Endodermal cell (in vitro differentiated cells): ENCODE measurements around the gene MARCHF5. TPM values are rescaled to one million over a fixed set of nuclear protein-coding genes. Genes with fewer than 3 reads are reported as not detected.

Experiments used
- DNase-seq: peaks from one replicate; pipeline ENCODE4 v3.0.0-alpha.2; 2017
- H3K27ac ChIP-seq: 2 replicates; pipeline ENCODE4 v1.5.1; 2013; ENCODE audit warnings: mild to moderate bottlenecking, low read depth, low read length, moderate library complexity
- H3K27me3 ChIP-seq: 2 replicates; pipeline ENCODE4 v1.6.1; 2013; ENCODE audit warnings: mild to moderate bottlenecking, low read length, moderate library complexity; ENCODE audit not compliant: insufficient read depth, control insufficient read depth, poor library complexity, severe bottlenecking
- H3K36me3 ChIP-seq: 2 replicates; pipeline ENCODE4 v1.7.0; 2013; ENCODE audit warnings: mild to moderate bottlenecking, low read length, moderate library complexity; ENCODE audit not compliant: control insufficient read depth, insufficient read depth
- H3K4me1 ChIP-seq: one replicate; pipeline ENCODE4 v1.7.0; 2013; ENCODE audit warnings: low read length; ENCODE audit not compliant: control insufficient read depth, insufficient read depth
- H3K4me3 ChIP-seq: 2 replicates; pipeline ENCODE4 v1.5.1; 2013; ENCODE audit warnings: mild to moderate bottlenecking, low read length, moderate library complexity
- H3K9ac ChIP-seq: 2 replicates; pipeline ENCODE4 v1.6.1; 2013; ENCODE audit warnings: mild to moderate bottlenecking, low read length, moderate library complexity; ENCODE audit not compliant: poor library complexity, severe bottlenecking; ENCODE audit errors: extremely low read depth
- H3K9me3 ChIP-seq: 2 replicates; pipeline ENCODE4 v1.6.1; 2013; ENCODE audit warnings: mild to moderate bottlenecking, low read length, moderate library complexity; ENCODE audit not compliant: control insufficient read depth
- H3K27ac Mint-ChIP-seq: 2 replicates; pipeline ENCODE4 v1.8.0; 2020; ENCODE audit warnings: mixed read lengths
- H3K27me3 Mint-ChIP-seq: 2 replicates; pipeline ENCODE4 v1.8.0; 2021; ENCODE audit warnings: mild to moderate bottlenecking, mixed read lengths; ENCODE audit not compliant: insufficient read depth
- H3K36me3 Mint-ChIP-seq: 2 replicates; pipeline ENCODE4 v1.8.0; 2020; ENCODE audit warnings: low read depth, mixed read lengths
- H3K4me1 Mint-ChIP-seq: 2 replicates; pipeline ENCODE4 v1.8.0; 2020; ENCODE audit warnings: mixed read lengths
- H3K4me3 Mint-ChIP-seq: 2 replicates; pipeline ENCODE4 v1.8.0; 2020; ENCODE audit warnings: mild to moderate bottlenecking, moderate library complexity, mixed read lengths
- H3K9me3 Mint-ChIP-seq: 2 replicates; pipeline ENCODE4 v1.8.0; 2020; ENCODE audit warnings: mild to moderate bottlenecking, mixed read lengths
- WGBS, 2 experiments: methylation state at CpG; one replicate each; pipeline versions ENCODE4 v1.1.5 to v1.1.7; 2013; ENCODE audit warnings: missing lambda C conversion rate in 2 of 2, mixed read lengths in 1 of 2; ENCODE audit not compliant: insufficient coverage in 1 of 2, insufficient read length in 1 of 2; 5-methylcytosine and 5-hydroxymethylcytosine counted together
- total RNA-seq, 2 donors: library from RNA; stranded (reverse); fragmentation: NEBNext Ultra II Directional in 1 of 2; extraction: Animal tissue kit (Norgen Biotek cat#: 25700) in 1 of 2; gene quantifications; 2 replicates in 1 of 2; 3 replicates in 1 of 2; pipeline ENCODE4 v1.2.1, GENCODE V29; 2021
- TF ChIP-seq, protein P1 (sequence below): fragments of 200-600 bp; sonication (generic); conservative IDR thresholded peaks from 2 replicates; pipeline ENCODE4 v1.5.0; 2021; ENCODE audit warnings: antibody characterized with exemption, mild to moderate bottlenecking

The MARCHF5 gene
- total RNA-seq, 2 donors from 2014 or later, result 29.8 to 38.0 TPM

DNA sequence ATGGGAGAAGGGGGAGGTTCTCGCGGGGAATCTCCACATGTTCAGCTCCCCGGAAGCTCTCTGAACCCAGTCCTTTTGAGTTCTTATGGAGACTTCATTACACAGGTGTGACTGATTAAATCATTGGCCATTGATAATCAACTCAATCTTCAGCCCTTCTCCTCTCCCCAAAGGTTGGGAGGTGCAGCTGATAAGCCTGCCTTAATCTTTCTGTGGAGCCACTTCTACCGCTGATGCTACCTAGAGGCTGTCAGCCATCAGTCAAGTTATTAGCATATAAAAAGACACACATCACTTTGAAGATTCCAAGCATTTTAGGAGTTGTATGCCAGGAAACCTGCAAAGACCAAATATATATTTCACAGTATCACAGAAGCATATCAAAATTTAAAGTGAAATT, 91.7 kb downstream of the MARCHF5 start:
- H3K4me1 ChIP-seq, result no peaks in the 10 kb centered on the region
- H3K9ac ChIP-seq, result no peak overlapping the region
- no peak overlapping the region for H3K4me3 Mint-ChIP-seq
- TF ChIP-seq, protein P1, sequence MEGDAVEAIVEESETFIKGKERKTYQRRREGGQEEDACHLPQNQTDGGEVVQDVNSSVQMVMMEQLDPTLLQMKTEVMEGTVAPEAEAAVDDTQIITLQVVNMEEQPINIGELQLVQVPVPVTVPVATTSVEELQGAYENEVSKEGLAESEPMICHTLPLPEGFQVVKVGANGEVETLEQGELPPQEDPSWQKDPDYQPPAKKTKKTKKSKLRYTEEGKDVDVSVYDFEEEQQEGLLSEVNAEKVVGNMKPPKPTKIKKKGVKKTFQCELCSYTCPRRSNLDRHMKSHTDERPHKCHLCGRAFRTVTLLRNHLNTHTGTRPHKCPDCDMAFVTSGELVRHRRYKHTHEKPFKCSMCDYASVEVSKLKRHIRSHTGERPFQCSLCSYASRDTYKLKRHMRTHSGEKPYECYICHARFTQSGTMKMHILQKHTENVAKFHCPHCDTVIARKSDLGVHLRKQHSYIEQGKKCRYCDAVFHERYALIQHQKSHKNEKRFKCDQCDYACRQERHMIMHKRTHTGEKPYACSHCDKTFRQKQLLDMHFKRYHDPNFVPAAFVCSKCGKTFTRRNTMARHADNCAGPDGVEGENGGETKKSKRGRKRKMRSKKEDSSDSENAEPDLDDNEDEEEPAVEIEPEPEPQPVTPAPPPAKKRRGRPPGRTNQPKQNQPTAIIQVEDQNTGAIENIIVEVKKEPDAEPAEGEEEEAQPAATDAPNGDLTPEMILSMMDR, result no peak
- DNase-seq, result peak; percentile 57
- no peaks in the 10 kb centered on the region for H3K9me3 ChIP-seq
- 0 to 44% methylated on average over 1 to 4 of the region's 4 CpGs for WGBS, 2 experiments
- H3K27ac Mint-ChIP-seq, result peak overlapping the region; percentile 58
- peaks cover 32% of the 10 kb centered on the region for H3K4me1 Mint-ChIP-seq
- no peaks in the 10 kb centered on the region for H3K36me3 Mint-ChIP-seq
- H3K9me3 Mint-ChIP-seq, result no peaks in the 10 kb centered on the region
- H3K36me3 ChIP-seq, result no peaks in the 10 kb centered on the region
- H3K27ac ChIP-seq, result no peak overlapping the region
- no peaks in the 10 kb centered on the region for H3K27me3 ChIP-seq
- H3K27me3 Mint-ChIP-seq, result no peaks in the 10 kb centered on the region
- H3K4me3 ChIP-seq, result no peak overlapping the region

DNA sequence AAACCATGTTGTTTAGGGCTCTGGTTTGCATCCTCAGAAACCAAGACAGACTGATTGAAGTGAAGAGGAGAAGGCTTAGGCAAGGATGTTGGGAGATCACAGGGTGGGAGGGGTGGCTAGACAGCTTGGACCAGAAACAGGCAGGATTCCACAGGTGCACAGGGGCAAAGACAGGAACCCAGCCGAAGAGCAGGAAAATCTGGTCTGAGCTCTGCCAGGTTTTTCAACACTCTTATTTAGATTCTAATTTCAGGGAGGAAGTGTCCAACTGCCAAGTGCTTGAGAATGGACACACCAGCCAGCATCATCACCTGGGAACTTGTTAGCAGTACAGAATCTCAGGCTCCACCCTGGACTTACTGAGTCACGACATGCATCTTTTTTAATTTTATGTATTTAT, 93.8 kb downstream of the MARCHF5 start:
- H3K4me1 ChIP-seq, result no peaks in the 10 kb centered on the region
- H3K36me3 Mint-ChIP-seq, result no peaks in the 10 kb centered on the region

GRCh38 chr10:92385831-92386230, 94.9 kb downstream of the MARCHF5 start:
- WGBS, 2 experiments, result 89 to 100% methylated on average over 1 to 2 of the region's 2 CpGs

More for the DNA sequence above, 93.8 kb downstream of the MARCHF5 start:
- no peak overlapping the region for H3K27ac ChIP-seq
- TF ChIP-seq, protein P1, result no peak
- H3K27me3 ChIP-seq, result no peaks in the 10 kb centered on the region
- no peaks in the 10 kb centered on the region for H3K36me3 ChIP-seq
- Mint-ChIP-seq H3K4me3 (no peak overlapping the region), H3K27ac (no peak overlapping the region), H3K4me1 (peaks cover 30% of the 10 kb centered on the region), H3K27me3 (no peaks in the 10 kb centered on the region), H3K9me3 (no peaks in the 10 kb centered on the region)
- 92 to 94% methylated on average over 2 of the region's 2 CpGs for WGBS, 2 experiments
- H3K4me3 ChIP-seq, result no peak overlapping the region
- no peak for DNase-seq
- no peaks in the 10 kb centered on the region for H3K9me3 ChIP-seq
- H3K9ac ChIP-seq, result no peak overlapping the region

More at GRCh38 chr10:92385831-92386230, 94.9 kb downstream of the MARCHF5 start:
- Mint-ChIP-seq H3K9me3 (no peaks in the 10 kb centered on the region), H3K4me3 (no peak overlapping the region), H3K36me3 (no peaks in the 10 kb centered on the region), H3K4me1 (peaks cover 21% of the 10 kb centered on the region), H3K27me3 (no peaks in the 10 kb centered on the region), H3K27ac (peak overlapping the region; percentile 20)
- Histone ChIP-seq H3K9ac (no peak overlapping the region), H3K27ac (no peak overlapping the region), H3K27me3 (no peaks in the 10 kb centered on the region), H3K4me3 (no peak overlapping the region), H3K9me3 (no peaks in the 10 kb centered on the region), H3K36me3 (no peaks in the 10 kb centered on the region), H3K4me1 (no peaks in the 10 kb centered on the region)
- no peak for DNase-seq
- TF ChIP-seq, protein P1, result no peak
